Psoas muscle (tissue), 8 donors: ENCODE data around the gene TNFAIP1. TPM values are rescaled to one million over a fixed set of nuclear protein-coding genes. Genes with fewer than 3 reads are reported as not detected.

ENCODE experiments used
- ATAC-seq, 4 donors: fragments of 200-7000 bp; cut with Tn5 transposase; one replicate each; pipeline ENCODE4 v1.9.1; 2020; ENCODE audit warnings: moderate library complexity in 3 of 4, mild to moderate bottlenecking in 2 of 4
- DNase-seq, 2 donors: peaks; one replicate each; pipeline ENCODE4 v3.0.0-alpha.2; 2020
- H3K27ac ChIP-seq: fragments of 200-600 bp; one replicate; pipeline ENCODE4 v1.8.0; 2022
- H3K27me3 ChIP-seq, 3 donors: fragments of 200-600 bp in 1 of 3; one replicate each; pipeline versions ENCODE4 v1.6.1 to v1.8.0; 2013 to 2022; ENCODE audit warnings: low read length in 2 of 3, mild to moderate bottlenecking in 2 of 3, moderate library complexity in 1 of 3; ENCODE audit not compliant: insufficient read depth in 3 of 3
- H3K36me3 ChIP-seq, 2 donors: fragments of 200-600 bp in 1 of 2; one replicate each; pipeline versions ENCODE4 v1.6.1 to v1.8.0; 2013 to 2022; ENCODE audit warnings: low read depth in 1 of 2, mild to moderate bottlenecking in 1 of 2, moderate library complexity in 1 of 2; ENCODE audit not compliant: insufficient read depth in 1 of 2
- H3K4me1 ChIP-seq: fragments of 200-600 bp; one replicate; pipeline ENCODE4 v1.8.0; 2022
- H3K4me3 ChIP-seq: fragments of 200-600 bp; one replicate; pipeline ENCODE4 v1.8.0; 2022; ENCODE audit warnings: mild to moderate bottlenecking
- H3K9me3 ChIP-seq: fragments of 200-600 bp; one replicate; pipeline ENCODE4 v1.8.0; 2022
- CTCF ChIP-seq: fragments of 200-600 bp; IDR thresholded peaks from one replicate; pipeline ENCODE4 v1.8.0; 2022; ENCODE audit warnings: antibody characterized with exemption
- WGBS, 3 donors: extraction: QIAGEN DNeasy Blood & Tissue Kit; methylation state at CpG; one replicate each; pipeline versions ENCODE4 v1.1.6 to v1.1.7; 2013; 5-methylcytosine and 5-hydroxymethylcytosine counted together
- intact Hi-C, 2 donors: fragments of 100-400 bp; cut with DNase I; formaldehyde crosslinking; loops; one replicate each; pipeline versions ENCODE4 v1.11.0 to v1.14.2; 2022
- polyA plus RNA-seq, 3 donors: library from polyadenylated mRNA; stranded (reverse); fragments of 200-250 nt; gene quantifications; one replicate each; pipeline ENCODE4 v1.2.3, GENCODE V29; 2013
- total RNA-seq, 4 donors: library from RNA; stranded (reverse); fragmentation: NEBNext Ultra II Directional in 2 of 4; extraction: Animal tissue kit (Norgen Biotek cat#: 25700) in 2 of 4; gene quantifications; one replicate each; pipeline versions ENCODE4 v1.2.1 to v1.2.4, GENCODE V29; 2021 to 2023
- donor health status: healthy with polysubstance abuse.
- donor health status: DM: no; HTN: no; CAD: no; lungs with moderate emphysema.
- donor health status: Bipolar disorder and iron deficiency.
- donor health status: healthy.
- donor health status: DM: yes; HTN: yes; CAD: no.
- donor health status: DM: no; HTN: no; CAD: no.
- donor health status: DM: no; HTN: no; CAD: no.
- donor health status: DM: yes; HTN: yes; CAD: no.

TNFAIP1 gene
- total and polyA plus RNA-seq, 7 donors: 13.0 to 32.6 (median 23.3) TPM

DNA sequence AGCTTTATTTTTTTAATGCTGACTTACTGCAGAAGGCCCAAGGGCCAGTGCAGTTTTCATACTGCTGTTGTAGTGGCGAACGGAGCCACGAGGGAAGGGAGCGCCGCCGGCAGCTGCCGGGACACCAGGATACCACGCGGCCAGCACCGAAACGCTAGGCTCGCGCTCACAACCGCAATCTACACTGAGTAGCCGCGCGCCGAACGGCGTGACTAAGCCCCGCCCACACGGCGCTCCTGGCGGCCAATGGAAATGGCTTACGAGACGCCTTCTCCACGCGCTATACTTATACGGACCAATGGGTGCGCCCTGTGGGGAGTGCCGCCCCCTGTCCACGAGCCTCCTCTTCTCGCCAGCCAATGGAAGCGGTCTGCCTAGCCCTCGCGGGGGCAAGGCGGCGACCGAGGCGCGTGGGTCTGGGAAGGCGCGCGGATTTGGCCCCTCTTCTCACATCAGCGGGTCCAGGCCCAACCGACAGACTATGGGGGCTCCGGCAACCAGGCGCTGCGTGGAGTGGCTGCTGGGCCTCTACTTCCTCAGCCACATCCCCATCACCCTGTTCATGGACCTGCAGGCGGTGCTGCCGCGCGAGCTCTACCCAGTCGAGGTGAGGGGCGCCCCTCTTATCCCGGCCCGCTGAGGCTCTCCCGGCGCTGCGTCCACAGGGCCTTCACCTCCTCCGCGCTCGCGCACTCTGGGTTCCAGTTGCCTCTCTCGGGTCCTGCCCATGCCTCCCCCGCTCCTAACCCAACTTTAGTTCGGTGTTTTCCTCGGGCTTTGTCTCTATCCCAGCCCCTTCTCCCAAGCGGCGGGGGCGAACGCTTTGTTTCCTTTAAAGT, 16.6 kb upstream of the TNFAIP1 start, which contains the start of gene TMEM97:
TMEM97 (plus strand) TSS at position 442 of the 839 bp plus-strand sequence; CDS start at position 482, 40 bp downstream.
- Histone ChIP-seq H3K27ac (peak within 1 kb of the TSS; percentile 59), H3K27me3 (no peaks in the 10 kb centered on the region), H3K4me1 (peaks cover 14% of the 10 kb centered on the region), H3K9me3 (no peaks in the 10 kb centered on the region), H3K4me3 (peak within 1 kb of the TSS; percentile 82), H3K36me3 (no peaks in the 10 kb centered on the region)
- peak; percentile 99 to 100 (median 99) for ATAC-seq
- WGBS, 3 donors: 0 to 1% (median 0%) methylated on average over 64 to 72 of the region's 72 CpGs
- intact Hi-C loops: loop anchor here in 1 of 2 donors (2.0 to 5.0 kb wide), 2 partner anchors 16 to 277 kb away; partner anchors contain the start of genes IFT20, NLK and TNFAIP1
- peak; percentile 97 to 98 for DNase-seq
- no peak for TF ChIP-seq CTCF

- Histone ChIP-seq H3K4me1 (peaks cover 14% of the 10 kb centered on the region), H3K9me3 (no peaks in the 10 kb centered on the region), H3K4me3 (peak overlapping the region; percentile 82), H3K36me3 (no peaks in the 10 kb centered on the region), H3K27ac (peak overlapping the region; percentile 59), H3K27me3 (no peaks in the 10 kb centered on the region)
- DNase-seq (no peak), ATAC-seq (peak in 1 of 4 donors; percentile 1)
- intact Hi-C loops: loop anchor here in 1 of 2 donors (2.0 to 5.0 kb wide), 2 partner anchors 15 to 277 kb away; partner anchors contain the start of genes IFT20, NLK and TNFAIP1
- no peak for TF ChIP-seq CTCF
- 1 to 5% (median 3%) methylated on average over 7 of the region's 7 CpGs for WGBS, 3 donors
These were observed 16.0 kb upstream of the TNFAIP1 start for GRCh38 chr17:28319598-28319935.

DNA sequence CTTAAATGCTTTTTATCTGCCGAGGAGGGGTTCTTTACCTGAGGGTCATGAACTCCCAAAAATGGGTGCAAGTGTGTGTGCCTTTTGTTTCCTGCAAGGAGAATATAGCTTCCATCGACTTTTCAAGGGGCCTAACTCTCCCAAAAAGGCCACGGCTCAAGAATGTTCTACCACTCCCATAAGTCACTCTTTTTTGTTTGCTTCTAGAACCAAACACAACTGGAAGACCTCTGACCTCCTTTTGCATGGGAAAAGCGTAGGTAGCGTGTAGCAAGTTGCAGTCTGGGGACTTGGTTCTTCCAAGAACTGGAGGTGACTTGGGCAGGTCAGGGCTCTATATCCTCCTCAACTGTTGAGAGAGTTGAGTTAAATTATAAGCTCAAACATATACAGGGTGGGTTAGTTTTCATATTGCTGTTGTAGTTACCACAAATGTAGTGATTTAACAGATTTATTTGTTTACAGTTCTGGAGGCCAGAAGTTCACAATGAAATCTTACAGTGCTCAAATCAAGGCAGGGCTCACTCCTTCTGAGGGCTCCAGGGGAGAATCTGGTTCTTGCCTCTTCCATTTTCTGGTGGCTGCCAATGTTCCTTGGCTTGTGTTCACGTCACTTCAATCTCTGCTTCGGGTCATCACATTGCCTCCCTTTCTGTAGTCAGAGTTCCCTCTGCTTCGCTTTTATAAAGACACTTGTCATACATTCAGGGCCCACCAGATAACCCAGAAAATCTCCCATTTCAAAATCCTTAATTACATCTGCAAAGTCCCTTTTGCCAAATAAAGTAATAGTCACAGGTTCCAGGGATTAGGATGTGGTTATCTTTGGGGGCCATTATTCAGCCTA, 15.1 kb upstream of the TNFAIP1 start:
- peaks cover 14% of the 10 kb centered on the region for H3K4me1 ChIP-seq
- H3K4me3 ChIP-seq: peak overlapping the region; percentile 82
- intact Hi-C loops: no loop called here
- no peaks in the 10 kb centered on the region for H3K36me3 ChIP-seq
- no peak for ATAC-seq
- no peaks in the 10 kb centered on the region for H3K27me3 ChIP-seq
- TF ChIP-seq CTCF: no peak
- 65 to 73% (median 68%) methylated on average over 8 of the region's 8 CpGs for WGBS, 3 donors
- DNase-seq: no peak
- no peaks in the 10 kb centered on the region for H3K9me3 ChIP-seq
- H3K27ac ChIP-seq: no peak overlapping the region

- Histone ChIP-seq H3K27ac (no peak overlapping the region), H3K27me3 (no peaks in the 10 kb centered on the region), H3K36me3 (peaks cover 2 to 33% of the 10 kb centered on the region in 2 donors), H3K4me3 (no peak overlapping the region), H3K9me3 (no peaks in the 10 kb centered on the region), H3K4me1 (peaks cover 6% of the 10 kb centered on the region)
- TF ChIP-seq CTCF: no peak
- DNase-seq: no peak
- intact Hi-C loops: no loop called here
- 86 to 91% (median 88%) methylated on average over 5 of the region's 5 CpGs for WGBS, 3 donors
- no peak for ATAC-seq
These were observed 11.3 kb upstream of the TNFAIP1 start for GRCh38 chr17:28324267-28324745.
